ENCODE measurements around the gene PCDHGB3. TPM values are rescaled to one million over a fixed set of nuclear protein-coding genes. Genes with fewer than 3 reads are reported as not detected.

Gene PCDHGB3
- total RNA-seq, 1 donor from 2014 or later: 3.8 TPM

- DNase-seq (ENCODE audit: low read depth in 2 of 2): no peak
Observed at GRCh38 chr5:141419074-141419880, 49.2 kb downstream of the PCDHGB3 start.

GRCh38 chr5:141420855-141421488, 50.9 kb downstream of the PCDHGB3 start, which contains the start of gene PCDHGA11:
TSS of gene PCDHGA11 (plus strand) at chr5:141421051. CDS start at chr5:141421228, 177 bp downstream.
- DNase-seq (ENCODE audit: low read depth in 2 of 2): peak; percentile 54 to 72

GRCh38 chr5:141421489-141421855, 51.4 kb downstream of the PCDHGB3 start:
- no peak for DNase-seq (ENCODE audit: low read depth in 2 of 2)

Other genes starting within 250 kb of the PCDHGB3 start
- 0.20 and 0.22 TPM in 2 replicates for gene PCDHB4, start 248.4 kb upstream of the PCDHGB3 start, total RNA-seq
- 0.87 and 1.8 TPM in 2 replicates for gene PCDHB5, start 235.0 kb upstream of the PCDHGB3 start, total RNA-seq
- gene PCDHB6, start 220.2 kb upstream of the PCDHGB3 start, total RNA-seq: under 0.01 and 0.20 TPM in 2 replicates
- gene PCDHB7, start 197.6 kb upstream of the PCDHGB3 start, total RNA-seq: 0.44 and 2.4 TPM in 2 replicates
- gene PCDHB8, start 192.5 kb upstream of the PCDHGB3 start, total RNA-seq: 0.40 and 0.44 TPM in 2 replicates
- 0.22 and 0.99 TPM in 2 replicates for gene PCDHB16, start 187.9 kb upstream of the PCDHGB3 start, total RNA-seq
- 0.22 and 0.40 TPM in 2 replicates for gene PCDHB9, start 183.1 kb upstream of the PCDHGB3 start, total RNA-seq
- gene PCDHB10, start 177.9 kb upstream of the PCDHGB3 start, total RNA-seq: 0.44 and 1.8 TPM in 2 replicates
- gene PCDHB11, start 170.6 kb upstream of the PCDHGB3 start, total RNA-seq: 0.44 and 1.8 TPM in 2 replicates
- gene PCDHB12, start 161.5 kb upstream of the PCDHGB3 start, total RNA-seq: 0.44 and 1.4 TPM in 2 replicates
- gene PCDHB13, start 156.3 kb upstream of the PCDHGB3 start, total RNA-seq: 0.87 and 2.6 TPM in 2 replicates
- 1.1 and 1.4 TPM in 2 replicates for gene PCDHB14, start 146.9 kb upstream of the PCDHGB3 start, total RNA-seq
- gene PCDHB15, start 124.8 kb upstream of the PCDHGB3 start, total RNA-seq: 0.44 and 1.4 TPM in 2 replicates
- gene SLC25A2, start 66.2 kb upstream of the PCDHGB3 start, total RNA-seq: under 0.01 and 0.20 TPM in 2 replicates
- 56.7 and 63.5 TPM in 2 replicates for gene TAF7, start 49.5 kb upstream of the PCDHGB3 start, total RNA-seq
- 0.40 and 0.44 TPM in 2 replicates for gene PCDHGA1, start 39.7 kb upstream of the PCDHGB3 start, total RNA-seq
- gene PCDHGA2, start 31.5 kb upstream of the PCDHGB3 start, total RNA-seq: 0.65 and 0.79 TPM in 2 replicates
- gene PCDHGA3, start 26.4 kb upstream of the PCDHGB3 start, total RNA-seq: 0.40 and 0.44 TPM in 2 replicates
- gene PCDHGB1, start 20.1 kb upstream of the PCDHGB3 start, total RNA-seq: 0.87 and 1.6 TPM in 2 replicates
- 2.0 TPM in 2 replicates for gene PCDHGA4, start 15.2 kb upstream of the PCDHGB3 start, total RNA-seq
- 1.3 and 1.4 TPM in 2 replicates for gene PCDHGB2, start 10.2 kb upstream of the PCDHGB3 start, total RNA-seq
- gene PCDHGA5, start 6.1 kb upstream of the PCDHGB3 start, total RNA-seq: 0.44 and 0.60 TPM in 2 replicates
- gene PCDHGA6, start 3.6 kb downstream of the PCDHGB3 start, total RNA-seq: 1.7 and 2.4 TPM in 2 replicates
- 0.65 and 0.99 TPM in 2 replicates for gene PCDHGA7, start 12.5 kb downstream of the PCDHGB3 start, total RNA-seq
- gene PCDHGB4, start 17.5 kb downstream of the PCDHGB3 start, total RNA-seq: 8.3 and 10.1 TPM in 2 replicates
- 1.1 and 1.2 TPM in 2 replicates for gene PCDHGA8, start 22.4 kb downstream of the PCDHGB3 start, total RNA-seq
- gene PCDHGB5, start 27.7 kb downstream of the PCDHGB3 start, total RNA-seq: 7.4 and 9.5 TPM in 2 replicates
- gene PCDHGA9, start 32.5 kb downstream of the PCDHGB3 start, total RNA-seq: 0.87 and 2.2 TPM in 2 replicates
- gene PCDHGB6, start 37.8 kb downstream of the PCDHGB3 start, total RNA-seq: 1.3 and 2.4 TPM in 2 replicates
- 2.6 and 5.0 TPM in 2 replicates for gene PCDHGA10, start 42.7 kb downstream of the PCDHGB3 start, total RNA-seq
- gene PCDHGB7, start 47.4 kb downstream of the PCDHGB3 start, total RNA-seq: 4.1 and 6.2 TPM in 2 replicates
- 4.1 and 4.4 TPM in 2 replicates for gene PCDHGA11, start 50.8 kb downstream of the PCDHGB3 start, total RNA-seq
- 1.8 and 2.8 TPM in 2 replicates for gene PCDHGA12, start 60.3 kb downstream of the PCDHGB3 start, total RNA-seq
- gene PCDHGC3, start 105.7 kb downstream of the PCDHGB3 start, total RNA-seq: 10.2 and 10.9 TPM in 2 replicates
- 0.65 and 0.79 TPM in 2 replicates for gene PCDHGC4, start 114.8 kb downstream of the PCDHGB3 start, total RNA-seq
- under 0.01 and 0.40 TPM in 2 replicates for gene PCDHGC5, start 118.8 kb downstream of the PCDHGB3 start, total RNA-seq
- 28.8 and 29.6 TPM in 2 replicates for gene DIAPH1, start 248.8 kb downstream of the PCDHGB3 start, total RNA-seq